ENCODE measurements around the gene NOL4L.
"Not testable (repeated sequence)": the region's sequence is repeated elsewhere in the genome, so short reads cannot be mapped to it uniquely, and the experiment has no call there.

NOL4L gene

DNA sequence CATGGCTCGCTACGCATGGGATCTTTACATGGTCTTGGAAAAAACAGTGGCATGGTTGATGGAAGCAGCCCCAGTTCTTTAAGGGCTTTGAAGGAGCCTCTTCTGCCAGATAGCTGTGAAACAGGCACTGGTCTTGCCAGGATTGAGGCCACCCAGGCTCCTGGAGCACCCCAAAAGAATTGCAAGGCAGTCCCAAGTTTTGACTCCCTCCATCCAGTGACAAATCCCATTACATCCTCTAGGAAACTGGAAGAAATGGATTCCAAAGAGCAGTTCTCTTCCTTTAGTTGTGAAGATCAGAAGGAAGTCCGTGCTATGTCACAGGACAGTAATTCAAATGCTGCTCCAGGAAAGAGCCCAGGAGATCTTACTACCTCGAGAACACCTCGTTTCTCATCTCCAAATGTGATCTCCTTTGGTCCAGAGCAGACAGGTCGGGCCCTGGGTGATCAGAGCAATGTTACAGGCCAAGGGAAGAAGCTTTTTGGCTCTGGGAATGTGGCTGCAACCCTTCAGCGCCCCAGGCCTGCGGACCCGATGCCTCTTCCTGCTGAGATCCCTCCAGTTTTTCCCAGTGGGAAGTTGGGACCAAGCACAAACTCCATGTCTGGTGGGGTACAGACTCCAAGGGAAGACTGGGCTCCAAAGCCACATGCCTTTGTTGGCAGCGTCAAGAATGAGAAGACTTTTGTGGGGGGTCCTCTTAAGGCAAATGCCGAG is 148.8 kb downstream of the NOL4L start:
- no peak overlapping the region for H3K4me3 ChIP-seq (ENCODE audit: low read depth, low read length)

DNA sequence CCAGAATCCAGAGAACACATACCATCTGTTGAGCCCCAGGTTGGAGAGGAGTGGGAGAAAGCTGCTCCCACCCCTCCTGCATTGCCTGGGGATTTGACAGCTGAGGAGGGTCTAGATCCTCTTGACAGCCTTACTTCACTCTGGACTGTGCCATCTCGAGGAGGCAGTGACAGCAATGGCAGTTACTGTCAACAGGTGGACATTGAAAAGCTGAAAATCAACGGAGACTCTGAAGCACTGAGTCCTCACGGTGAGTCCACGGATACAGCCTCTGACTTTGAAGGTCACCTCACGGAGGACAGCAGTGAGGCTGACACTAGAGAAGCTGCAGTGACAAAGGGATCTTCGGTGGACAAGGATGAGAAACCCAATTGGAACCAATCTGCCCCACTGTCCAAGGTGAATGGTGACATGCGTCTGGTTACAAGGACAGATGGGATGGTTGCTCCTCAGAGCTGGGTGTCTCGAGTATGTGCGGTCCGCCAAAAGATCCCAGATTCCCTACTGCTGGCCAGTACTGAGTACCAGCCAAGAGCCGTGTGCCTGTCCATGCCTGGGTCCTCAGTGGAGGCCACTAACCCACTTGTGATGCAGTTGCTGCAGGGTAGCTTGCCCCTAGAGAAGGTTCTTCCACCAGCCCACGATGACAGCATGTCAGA is 149.6 kb downstream of the NOL4L start:
- no peak overlapping the region for H3K4me3 ChIP-seq (ENCODE audit: low read depth, low read length)

DNA sequence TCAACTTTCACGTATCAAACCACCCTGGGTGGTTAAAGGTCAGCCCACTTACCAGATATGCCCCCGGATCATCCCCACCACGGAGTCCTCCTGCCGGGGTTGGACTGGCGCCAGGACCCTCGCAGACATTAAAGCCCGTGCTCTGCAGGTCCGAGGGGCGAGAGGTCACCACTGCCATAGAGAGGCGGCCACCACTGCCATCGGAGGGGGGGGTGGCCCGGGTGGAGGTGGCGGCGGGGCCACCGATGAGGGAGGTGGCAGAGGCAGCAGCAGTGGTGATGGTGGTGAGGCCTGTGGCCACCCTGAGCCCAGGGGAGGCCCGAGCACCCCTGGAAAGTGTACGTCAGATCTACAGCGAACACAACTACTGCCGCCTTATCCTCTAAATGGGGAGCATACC is 150.7 kb downstream of the NOL4L start:
- H3K4me3 ChIP-seq (ENCODE audit: low read depth, low read length) = no peak overlapping the region

DNA sequence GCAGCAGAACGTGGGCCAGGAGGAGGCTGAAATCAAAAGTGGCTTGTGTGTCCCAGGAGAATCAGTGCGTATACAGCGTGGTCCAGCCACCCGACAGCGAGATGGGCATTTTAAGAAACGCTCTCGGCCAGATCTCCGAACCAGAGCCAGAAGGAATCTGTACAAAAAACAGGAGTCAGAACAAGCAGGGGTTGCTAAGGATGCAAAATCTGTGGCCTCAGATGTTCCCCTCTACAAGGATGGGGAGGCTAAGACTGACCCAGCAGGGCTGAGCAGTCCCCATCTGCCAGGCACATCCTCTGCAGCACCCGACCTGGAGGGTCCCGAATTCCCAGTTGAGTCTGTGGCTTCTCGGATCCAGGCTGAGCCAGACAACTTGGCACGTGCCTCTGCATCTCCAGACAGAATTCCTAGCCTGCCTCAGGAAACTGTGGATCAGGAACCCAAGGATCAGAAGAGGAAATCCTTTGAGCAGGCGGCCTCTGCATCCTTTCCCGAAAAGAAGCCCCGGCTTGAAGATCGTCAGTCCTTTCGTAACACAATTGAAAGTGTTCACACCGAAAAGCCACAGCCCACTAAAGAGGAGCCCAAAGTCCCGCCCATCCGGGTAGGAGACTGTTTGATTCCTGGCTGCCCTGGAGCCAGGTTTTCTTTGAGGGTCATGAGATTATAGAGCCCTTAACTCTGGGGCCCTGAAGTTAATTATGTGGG is 151.7 kb downstream of the NOL4L start:
- H3K4me3 ChIP-seq (ENCODE audit: low read depth, low read length) = no peak overlapping the region

DNA sequence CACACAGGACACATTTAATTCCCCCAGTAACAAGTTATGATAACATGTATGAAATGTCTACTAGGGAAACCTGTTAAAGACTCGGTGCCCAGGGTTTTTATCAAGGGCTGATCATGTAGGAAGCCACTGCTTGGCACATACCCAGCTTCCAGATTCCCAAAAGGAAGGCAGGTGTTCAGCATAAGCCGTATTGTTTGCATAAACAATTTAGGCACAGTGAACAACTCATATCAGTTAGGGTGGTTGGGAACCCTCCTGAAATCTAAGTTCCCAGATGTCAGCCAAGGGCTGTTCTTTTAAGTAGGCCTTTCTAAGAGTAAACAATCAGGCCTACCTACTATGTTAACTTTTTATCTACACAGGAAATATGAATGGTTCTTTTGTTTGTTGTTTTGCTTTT is 152.9 kb downstream of the NOL4L start:
- no peak overlapping the region for H3K4me3 ChIP-seq (ENCODE audit: low read depth, low read length)

DNA sequence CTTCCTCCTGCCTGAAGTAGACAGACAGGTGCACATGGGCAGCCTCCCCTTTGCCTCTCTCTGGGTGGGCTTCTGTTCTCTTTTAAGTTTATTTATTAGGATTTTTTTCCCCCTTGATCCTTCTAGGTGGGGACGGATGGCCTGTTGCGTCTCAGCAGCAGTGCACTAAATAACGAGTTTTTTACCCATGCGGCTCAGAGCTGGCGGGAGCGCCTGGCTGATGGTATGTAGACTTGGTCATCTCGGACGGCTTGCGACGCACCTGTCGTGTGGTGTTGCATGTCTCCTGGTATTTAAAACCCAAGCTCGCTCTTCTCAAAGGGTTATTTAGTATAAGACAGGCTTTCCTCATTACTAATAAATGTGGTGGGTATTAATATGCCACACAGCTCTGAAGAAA is 153.7 kb downstream of the NOL4L start:
- H3K4me3 ChIP-seq (ENCODE audit: low read depth, low read length) = no peak overlapping the region

DNA sequence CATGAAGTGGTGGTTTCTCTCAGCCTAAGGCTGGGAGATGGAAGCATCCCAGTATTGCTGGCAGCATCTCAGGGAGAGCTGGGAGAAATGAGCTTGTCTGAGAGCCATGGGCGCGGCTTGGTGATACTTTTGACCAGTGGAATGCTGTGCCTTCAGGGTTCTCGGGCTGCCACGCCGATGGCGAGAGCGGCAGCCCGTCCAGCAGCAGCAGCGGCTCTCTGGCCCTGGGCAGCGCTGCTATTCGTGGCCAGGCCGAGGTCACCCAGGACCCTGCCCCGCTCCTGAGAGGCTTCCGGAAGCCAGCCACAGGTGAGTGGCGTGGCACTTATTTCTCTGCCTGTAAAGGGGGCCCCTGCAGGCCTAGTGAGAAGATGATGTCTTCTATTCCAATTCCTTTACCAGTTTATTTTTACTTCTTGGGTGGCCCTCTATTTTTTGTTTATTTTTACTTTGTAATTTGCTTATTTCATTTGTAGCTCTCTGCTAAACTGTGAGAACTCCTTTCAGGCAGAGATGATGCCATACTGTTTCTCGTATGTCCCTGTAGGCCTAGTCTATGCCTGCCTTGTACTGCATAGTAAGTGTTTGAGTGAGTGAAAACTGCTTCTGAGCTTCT is 155.3 kb downstream of the NOL4L start:
- no peak overlapping the region for H3K4me3 ChIP-seq (ENCODE audit: low read depth, low read length)

DNA sequence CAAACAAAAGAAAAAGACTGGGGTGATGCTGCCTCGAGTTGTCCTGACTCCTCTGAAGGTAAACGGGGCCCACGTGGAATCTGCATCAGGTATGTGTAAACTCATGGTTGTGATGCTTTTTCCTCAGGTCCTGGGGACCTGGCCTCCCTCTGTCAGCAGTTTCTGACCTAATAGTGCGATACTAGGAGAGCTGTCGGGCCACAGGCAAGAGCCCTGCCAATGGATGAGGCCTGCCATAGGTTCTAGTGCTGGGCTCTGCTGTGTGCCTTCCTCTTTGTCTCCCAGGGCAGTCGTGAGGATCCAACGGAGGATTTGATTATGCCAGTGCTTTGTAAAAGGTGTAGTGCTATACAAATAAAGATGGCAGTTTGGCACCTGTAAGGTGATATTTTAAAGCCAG is 155.8 kb downstream of the NOL4L start:
- H3K4me3 ChIP-seq (ENCODE audit: low read depth, low read length) = no peak overlapping the region

DNA sequence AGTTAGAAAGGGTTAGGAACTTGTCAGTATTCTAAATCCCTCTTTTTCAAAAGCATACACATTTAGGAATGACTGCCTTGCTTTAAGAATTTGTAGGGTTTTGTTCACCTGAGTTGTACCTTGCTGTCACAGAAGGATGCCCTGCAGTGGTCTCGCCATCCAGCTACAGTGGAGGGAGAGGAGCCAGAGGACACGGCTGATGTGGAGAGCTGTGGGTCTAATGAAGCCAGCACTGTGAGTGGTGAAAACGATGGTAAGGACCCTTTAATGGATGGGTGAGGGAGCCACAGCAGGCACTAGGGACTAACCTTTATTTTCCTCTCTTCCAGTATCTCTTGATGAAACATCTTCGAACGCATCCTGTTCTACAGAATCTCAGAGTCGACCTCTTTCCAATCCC is 157.1 kb downstream of the NOL4L start:
- H3K4me3 ChIP-seq (ENCODE audit: low read depth, low read length) = no peak overlapping the region

DNA sequence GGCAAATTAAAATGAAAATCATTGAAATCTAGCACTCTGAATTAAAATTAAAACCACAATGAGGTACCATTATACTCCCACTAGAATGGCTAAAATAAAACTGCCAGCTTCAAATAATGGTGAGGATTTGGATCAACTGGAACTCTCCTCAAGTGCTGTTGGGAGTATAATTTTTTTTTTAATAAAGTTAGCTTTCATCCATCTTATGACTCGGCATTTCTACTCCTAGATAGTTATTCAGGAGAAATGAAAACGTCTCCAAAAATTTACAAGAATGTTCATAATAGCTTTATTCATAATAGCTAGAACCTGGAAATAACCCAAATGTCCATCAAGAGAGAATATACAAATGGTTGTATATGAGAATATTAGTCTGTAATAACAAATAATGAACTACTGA is 163.8 kb downstream of the NOL4L start:
- H3K4me3 ChIP-seq (ENCODE audit: low read depth, low read length) = no peak overlapping the region

DNA sequence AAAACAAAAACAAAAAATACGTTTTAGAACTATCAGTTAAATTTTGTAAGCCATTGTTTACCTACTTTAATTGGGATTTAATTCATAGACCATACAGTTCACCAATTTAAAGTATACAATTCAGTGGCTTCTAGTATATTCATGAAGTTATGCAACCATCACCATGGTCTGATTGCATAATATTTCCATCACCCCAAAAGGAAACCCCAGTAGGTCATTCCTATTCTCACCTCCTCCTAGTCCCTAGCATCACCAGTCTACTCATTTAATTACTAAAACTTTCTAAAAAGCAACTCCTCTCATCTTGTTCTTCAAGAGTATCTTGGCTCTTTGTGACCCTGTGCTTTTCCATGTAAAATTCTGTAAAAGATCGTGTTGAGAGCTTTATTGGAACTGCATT is 166.8 kb downstream of the NOL4L start:
- no peak overlapping the region for H3K4me3 ChIP-seq (ENCODE audit: low read depth, low read length)

DNA sequence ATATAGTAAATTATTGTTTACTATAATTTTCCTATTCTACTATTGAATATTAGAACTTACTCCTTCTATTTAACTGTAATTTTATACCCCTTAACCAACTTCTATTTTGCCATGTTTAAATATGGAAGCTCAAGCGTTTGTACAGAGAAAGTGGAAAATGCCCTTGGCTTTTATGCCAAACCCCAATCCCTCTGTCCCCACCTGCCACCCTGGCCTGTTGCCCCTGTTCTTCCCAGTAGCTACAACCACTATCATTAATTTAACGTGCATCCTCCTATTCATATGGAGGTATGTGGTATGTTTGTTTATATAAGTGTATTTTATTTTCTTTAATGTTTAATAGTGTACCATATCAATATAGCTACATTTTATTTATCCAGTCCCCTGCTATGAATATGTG is 168.9 kb downstream of the NOL4L start:
- no peak overlapping the region for H3K4me3 ChIP-seq (ENCODE audit: low read depth, low read length)

DNA sequence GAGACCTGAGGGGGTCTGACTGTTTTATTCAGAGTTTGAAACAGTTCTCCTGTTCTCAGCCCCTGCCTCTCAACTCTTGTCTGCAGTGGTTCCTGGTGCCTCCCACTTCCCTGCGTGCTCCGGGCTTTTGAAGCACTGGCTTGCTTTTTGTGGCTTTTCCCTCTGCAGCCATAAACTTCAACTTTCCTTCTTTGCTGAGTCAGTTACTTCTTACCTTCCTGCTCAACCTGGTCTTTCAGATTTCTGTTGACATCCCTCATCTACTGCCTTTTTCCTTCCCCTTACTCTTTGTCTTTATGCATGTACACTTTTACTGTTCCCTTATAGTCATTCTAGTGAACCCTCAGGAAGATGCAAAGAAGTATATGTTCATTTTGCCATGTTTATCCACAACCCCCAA is 169.6 kb downstream of the NOL4L start:
- no peak overlapping the region for H3K4me3 ChIP-seq (ENCODE audit: low read depth, low read length)

DNA sequence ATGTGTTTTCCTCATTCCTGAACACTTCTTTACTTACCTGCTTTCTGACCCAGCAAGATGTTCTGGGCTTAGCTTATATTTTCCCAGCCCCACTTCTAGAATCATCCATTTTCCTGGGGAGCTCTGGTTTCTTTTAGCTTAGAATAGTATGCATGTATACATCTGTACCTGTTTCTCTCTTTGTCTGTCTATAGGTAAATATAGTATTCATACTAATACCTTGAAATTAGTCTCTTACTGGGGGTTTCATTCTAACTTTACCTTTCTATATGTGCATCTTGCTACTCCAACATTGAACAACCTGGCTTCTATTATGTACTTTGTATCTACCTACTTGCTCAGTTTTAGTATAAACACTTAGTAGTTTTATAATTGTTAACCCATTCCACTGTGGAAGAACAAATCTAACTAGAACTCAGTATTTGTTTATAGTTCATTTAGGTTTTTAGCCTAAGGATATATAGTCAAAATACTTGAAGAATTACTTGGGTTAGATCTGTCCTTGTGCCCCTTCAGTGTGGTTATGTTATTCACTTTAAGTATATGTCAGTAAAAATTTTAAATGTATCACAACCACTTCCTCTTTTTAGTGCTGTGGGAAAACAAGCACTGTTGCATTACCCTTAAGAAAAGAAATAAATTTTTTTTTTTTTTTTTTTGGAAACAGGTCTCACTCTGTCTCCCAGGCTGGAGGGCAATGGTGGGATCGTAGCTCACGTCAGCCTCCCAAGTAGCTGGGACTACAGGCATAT is 173.0 kb downstream of the NOL4L start:
- no peak overlapping the region for H3K4me3 ChIP-seq (ENCODE audit: low read depth, low read length)

DNA sequence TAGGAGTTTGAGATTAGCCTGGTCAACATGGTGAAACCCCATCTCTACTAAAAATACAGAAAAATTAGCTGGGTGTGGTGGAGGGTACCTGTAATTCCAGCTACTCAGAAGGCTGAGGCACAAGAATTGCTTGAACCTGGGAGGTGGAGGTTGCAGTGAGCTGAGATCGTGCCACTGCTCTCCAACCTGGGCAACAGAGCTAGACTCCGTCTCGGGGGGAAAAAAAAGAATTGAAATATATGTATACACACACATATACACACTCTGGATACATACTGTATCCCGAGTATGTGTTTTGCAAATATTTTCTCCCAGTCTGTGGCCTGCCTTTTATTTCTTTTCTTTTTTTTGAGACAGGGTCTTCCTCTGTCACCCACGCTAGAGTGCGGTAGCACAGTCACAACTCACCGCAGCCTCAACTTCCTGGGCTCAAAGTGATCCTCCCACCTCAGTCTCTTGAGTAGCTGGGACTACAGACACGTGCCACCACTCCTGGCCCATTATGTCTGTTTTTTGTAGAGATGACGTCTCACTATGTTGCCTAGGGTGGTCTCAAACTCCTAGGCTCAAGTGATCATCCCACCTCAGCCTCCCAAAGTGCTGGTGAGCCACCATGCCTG is 177.9 kb downstream of the NOL4L start:
- H3K4me3 ChIP-seq (ENCODE audit: low read depth, low read length) = not testable (repeated sequence)

DNA sequence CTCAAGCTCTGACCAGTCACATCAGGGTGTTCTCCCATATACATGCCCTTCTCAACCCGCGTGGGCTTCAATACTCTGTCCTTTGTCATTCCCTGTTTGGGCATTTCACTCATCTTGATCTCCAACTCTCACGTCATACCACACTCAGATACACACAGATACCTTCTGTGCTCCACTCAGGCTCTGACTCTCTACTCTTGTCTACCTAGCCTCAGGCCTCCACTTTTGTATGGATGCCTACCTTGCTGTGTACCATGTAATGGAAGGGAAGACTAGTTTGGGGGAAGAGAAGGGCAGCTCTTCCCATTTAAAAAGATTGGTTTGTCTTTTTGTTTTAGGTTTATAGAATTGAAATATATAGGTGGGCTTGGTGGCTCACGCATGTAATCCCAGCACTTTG is 178.4 kb downstream of the NOL4L start:
- no peak overlapping the region for H3K4me3 ChIP-seq (ENCODE audit: low read depth, low read length)

DNA sequence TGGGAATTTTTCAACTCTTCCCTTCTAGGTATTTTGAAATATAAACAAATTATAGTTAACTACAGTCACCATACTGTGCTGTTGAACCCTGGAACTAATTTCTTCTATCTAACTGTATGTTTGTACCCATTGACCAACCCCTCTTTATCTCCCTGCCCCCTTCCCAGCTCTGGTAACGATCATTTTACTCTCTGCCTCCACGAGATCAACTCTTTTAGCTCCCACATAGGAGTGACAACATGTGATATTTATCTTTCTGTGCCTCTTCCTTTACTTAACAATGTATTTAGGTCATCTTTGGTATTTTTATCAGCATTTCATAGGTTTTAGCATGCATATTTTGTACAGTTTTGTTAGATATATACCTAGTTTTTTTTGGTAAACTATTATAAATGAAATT is 181.1 kb downstream of the NOL4L start:
- no peak overlapping the region for H3K4me3 ChIP-seq (ENCODE audit: low read depth, low read length)

DNA sequence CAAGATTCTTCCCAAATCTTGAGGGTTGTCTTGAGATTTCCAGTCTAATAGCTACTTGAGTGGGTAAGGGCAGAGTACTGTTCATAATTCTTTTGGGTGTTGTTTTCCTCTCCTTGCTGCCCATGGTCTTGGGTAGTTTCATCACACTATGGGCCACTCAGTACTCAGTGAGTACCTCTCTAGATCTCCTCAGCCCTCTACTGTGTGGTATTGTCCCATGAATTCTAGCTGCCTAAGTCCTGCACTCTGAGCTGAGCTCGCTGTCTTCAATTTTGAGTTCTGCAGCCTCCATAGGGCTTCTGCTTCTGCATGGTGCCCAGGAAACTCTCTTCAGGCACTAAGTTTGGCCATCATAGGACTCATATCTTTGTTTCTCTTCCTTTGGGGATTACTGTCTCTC is 184.7 kb downstream of the NOL4L start:
- no peak overlapping the region for H3K4me3 ChIP-seq (ENCODE audit: low read depth, low read length)

DNA sequence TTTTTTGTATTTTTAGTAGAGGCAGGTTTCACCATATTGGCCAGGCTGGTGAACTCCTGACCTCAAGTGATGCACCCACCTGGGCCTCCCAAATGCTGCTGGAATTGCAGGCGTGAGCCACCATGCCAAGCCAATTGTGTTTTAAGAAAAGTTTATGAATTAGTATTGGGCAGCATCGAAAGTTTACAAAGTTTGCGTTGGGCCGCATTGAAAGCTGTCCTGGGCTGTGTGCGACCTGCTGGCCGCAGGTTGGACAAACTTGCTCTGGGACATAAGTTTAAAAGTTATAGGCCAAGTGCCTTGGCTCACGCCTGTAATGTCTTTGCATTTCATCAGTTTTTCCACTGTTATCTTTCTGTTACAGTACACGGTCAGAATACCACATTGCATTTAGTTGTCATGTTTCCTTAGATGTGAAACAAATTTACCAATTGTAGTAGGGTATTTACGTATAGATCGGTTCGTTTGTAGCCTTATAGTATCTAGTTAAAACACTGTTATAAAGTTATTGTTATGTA is 187.5 kb downstream of the NOL4L start:
- no peak overlapping the region for H3K4me3 ChIP-seq (ENCODE audit: low read depth, low read length)

DNA sequence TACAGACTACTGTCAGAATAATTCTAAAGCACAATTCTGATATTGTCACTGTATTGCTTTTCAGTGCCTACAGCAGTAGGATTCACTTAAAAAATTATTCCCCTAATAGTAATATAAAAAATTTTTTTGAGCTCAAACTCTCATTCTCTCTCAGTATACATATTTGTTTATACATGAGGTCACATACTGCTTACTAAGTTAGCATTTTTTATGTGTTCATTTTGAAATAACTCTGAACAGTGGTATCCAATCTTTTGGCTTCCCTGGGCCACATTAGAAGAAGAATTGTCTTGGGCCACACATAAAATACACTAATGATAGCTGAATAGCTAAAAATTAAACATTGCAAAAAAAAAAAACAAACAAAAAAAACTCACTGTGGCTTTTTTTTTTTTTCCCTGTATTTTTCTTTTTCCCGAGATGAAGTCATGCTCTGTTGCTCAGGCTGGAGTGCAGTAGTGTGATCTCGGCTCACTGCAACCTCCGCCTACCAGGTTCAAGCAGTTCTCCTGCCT is 188.4 kb downstream of the NOL4L start:
- no peak overlapping the region for H3K4me3 ChIP-seq (ENCODE audit: low read depth, low read length)

Data from iPS-11a (cell line).